Ovary (tissue), 3 donors: ENCODE results near the gene PCNX1.

Experiments
- EP300 ChIP-seq: sonication (generic); formaldehyde crosslinking; IDR thresholded peaks from one replicate; pipeline ENCODE4 v1.6.1; 2017; ENCODE audit warnings: antibody characterized with exemption
- POLR2A ChIP-seq: fragments of 450-650 bp; IDR thresholded peaks from one replicate; pipeline ENCODE4 v1.6.1; 2017; ENCODE audit warnings: antibody characterized with exemption, mild to moderate bottlenecking, moderate library complexity
- TF ChIP-seq, protein P1 (sequence below), 3 donors: fragments of 450-650 bp in 2 of 3; fragments of 200-600 bp in 1 of 3; IDR thresholded peaks; one replicate each; pipeline versions ENCODE4 v1.5.1 to v1.8.0; 2016 to 2022; ENCODE audit warnings: antibody characterized with exemption in 3 of 3, mild to moderate bottlenecking in 1 of 3
- donor health status: DM: no; HTN: no; CAD: no.

DNA sequence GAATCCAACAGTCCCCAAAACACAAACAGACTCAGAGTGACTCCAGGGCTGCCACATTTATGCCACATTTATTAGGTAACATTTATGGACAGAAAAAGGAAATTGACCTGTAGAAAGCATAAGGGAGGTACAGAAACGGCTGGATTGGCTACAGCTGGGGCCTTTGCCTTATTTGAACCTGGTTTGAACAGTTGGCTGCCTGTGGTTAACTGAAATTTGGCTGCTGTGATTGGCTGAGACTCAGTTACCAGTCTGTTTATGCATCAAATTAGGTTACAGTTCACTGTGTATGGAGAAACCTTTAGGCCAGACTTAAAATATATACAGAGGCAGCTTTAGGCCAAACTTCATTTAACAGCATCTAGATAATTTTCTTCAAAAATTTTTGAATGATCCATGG is 27.8 kb upstream of the PCNX1 start:
- TF ChIP-seq, protein P1, sequence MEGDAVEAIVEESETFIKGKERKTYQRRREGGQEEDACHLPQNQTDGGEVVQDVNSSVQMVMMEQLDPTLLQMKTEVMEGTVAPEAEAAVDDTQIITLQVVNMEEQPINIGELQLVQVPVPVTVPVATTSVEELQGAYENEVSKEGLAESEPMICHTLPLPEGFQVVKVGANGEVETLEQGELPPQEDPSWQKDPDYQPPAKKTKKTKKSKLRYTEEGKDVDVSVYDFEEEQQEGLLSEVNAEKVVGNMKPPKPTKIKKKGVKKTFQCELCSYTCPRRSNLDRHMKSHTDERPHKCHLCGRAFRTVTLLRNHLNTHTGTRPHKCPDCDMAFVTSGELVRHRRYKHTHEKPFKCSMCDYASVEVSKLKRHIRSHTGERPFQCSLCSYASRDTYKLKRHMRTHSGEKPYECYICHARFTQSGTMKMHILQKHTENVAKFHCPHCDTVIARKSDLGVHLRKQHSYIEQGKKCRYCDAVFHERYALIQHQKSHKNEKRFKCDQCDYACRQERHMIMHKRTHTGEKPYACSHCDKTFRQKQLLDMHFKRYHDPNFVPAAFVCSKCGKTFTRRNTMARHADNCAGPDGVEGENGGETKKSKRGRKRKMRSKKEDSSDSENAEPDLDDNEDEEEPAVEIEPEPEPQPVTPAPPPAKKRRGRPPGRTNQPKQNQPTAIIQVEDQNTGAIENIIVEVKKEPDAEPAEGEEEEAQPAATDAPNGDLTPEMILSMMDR (IDR thresholded peaks at IDR 0.05): no peak
- TF ChIP-seq POLR2A (no peak), EP300 (no peak)
